A549 treated with Mapracorat at 1 μM for 4 hours (cell line): Measurements from ENCODE around the gene FNDC3A. TPM values are rescaled to one million over a fixed set of nuclear protein-coding genes. Genes with fewer than 3 reads are reported as not detected.

ENCODE experiments used
- total RNA-seq: library from RNA; stranded (reverse); fragments of 200-300 nt; extraction: Qiagen RNA extraction; gene quantifications from 5 replicates; pipeline ENCODE4 v1.2.3, GENCODE V29; 2022

FNDC3A gene, protein sequence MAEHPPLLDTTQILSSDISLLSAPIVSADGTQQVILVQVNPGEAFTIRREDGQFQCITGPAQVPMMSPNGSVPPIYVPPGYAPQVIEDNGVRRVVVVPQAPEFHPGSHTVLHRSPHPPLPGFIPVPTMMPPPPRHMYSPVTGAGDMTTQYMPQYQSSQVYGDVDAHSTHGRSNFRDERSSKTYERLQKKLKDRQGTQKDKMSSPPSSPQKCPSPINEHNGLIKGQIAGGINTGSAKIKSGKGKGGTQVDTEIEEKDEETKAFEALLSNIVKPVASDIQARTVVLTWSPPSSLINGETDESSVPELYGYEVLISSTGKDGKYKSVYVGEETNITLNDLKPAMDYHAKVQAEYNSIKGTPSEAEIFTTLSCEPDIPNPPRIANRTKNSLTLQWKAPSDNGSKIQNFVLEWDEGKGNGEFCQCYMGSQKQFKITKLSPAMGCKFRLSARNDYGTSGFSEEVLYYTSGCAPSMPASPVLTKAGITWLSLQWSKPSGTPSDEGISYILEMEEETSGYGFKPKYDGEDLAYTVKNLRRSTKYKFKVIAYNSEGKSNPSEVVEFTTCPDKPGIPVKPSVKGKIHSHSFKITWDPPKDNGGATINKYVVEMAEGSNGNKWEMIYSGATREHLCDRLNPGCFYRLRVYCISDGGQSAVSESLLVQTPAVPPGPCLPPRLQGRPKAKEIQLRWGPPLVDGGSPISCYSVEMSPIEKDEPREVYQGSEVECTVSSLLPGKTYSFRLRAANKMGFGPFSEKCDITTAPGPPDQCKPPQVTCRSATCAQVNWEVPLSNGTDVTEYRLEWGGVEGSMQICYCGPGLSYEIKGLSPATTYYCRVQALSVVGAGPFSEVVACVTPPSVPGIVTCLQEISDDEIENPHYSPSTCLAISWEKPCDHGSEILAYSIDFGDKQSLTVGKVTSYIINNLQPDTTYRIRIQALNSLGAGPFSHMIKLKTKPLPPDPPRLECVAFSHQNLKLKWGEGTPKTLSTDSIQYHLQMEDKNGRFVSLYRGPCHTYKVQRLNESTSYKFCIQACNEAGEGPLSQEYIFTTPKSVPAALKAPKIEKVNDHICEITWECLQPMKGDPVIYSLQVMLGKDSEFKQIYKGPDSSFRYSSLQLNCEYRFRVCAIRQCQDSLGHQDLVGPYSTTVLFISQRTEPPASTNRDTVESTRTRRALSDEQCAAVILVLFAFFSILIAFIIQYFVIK
- 16.4 to 26.5 TPM (median 22.2 TPM) in 5 replicates for total RNA-seq

DNA sequence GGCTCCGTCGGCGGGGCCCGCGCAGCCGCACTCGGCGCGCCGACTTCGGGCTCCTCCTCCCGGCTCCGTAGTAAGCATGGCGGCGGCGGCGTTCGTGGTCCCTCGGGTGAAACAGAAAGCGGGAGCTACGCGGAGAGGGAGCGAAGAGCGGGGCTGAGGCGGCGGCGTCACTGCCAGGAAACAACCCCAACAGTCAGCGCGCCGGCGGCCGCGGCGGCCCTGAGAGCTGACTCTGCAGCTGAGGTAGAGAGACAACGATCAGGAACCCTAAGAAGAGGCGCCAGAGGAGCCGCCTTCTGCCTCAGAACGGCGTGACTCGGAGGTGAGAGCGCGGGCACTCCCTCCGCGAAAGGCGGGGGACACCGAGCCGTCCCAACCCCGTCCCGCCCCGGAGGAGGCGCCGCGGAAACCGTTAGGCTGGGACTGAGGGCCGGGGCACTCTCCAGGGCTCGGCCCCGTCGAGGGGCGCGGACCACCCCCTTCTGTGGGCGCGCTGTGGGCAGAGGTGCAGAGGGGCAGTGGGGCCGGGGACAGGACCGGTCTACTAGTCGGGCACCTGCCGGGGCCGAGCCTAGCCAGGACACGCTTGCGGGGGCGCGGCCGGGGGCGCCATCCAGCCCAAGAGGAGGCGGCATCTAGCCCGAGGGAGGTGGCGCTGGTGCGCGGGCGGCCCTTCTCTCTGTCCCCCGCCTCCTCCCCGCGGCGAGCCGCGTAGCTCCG, at the start of gene FNDC3A:
Gene FNDC3A (plus strand): TSS at position 57 of the 720 bp plus-strand sequence. CDS start 30,279 bp downstream, outside the sequence.

DNA sequence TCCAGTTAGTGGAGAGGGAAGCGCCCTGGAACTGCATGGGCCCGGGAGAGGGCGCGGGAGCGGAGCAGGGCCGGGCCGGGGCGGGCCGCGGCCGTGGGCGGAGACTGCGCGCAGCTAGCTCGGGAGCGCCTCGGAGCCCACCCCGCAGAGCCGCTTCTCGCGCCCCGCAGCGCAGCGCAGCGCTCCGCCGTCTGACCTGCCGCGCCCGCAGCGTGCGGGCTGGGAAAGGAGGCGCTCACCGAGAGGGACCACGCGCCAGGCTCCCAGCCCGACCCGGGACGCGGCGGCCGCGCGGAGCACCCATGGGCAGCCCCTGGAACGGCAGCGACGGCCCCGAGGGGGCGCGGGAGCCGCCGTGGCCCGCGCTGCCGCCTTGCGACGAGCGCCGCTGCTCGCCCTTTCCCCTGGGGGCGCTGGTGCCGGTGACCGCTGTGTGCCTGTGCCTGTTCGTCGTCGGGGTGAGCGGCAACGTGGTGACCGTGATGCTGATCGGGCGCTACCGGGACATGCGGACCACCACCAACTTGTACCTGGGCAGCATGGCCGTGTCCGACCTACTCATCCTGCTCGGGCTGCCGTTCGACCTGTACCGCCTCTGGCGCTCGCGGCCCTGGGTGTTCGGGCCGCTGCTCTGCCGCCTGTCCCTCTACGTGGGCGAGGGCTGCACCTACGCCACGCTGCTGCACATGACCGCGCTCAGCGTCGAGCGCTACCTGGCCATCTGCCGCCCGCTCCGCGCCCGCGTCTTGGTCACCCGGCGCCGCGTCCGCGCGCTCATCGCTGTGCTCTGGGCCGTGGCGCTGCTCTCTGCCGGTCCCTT, 244.5 kb downstream of the FNDC3A start, which contains the start of gene MLNR:
Gene MLNR (plus strand): TSS at position 303 of the 820 bp plus-strand sequence. CDS start 0 bp downstream, at position 303.

DNA sequence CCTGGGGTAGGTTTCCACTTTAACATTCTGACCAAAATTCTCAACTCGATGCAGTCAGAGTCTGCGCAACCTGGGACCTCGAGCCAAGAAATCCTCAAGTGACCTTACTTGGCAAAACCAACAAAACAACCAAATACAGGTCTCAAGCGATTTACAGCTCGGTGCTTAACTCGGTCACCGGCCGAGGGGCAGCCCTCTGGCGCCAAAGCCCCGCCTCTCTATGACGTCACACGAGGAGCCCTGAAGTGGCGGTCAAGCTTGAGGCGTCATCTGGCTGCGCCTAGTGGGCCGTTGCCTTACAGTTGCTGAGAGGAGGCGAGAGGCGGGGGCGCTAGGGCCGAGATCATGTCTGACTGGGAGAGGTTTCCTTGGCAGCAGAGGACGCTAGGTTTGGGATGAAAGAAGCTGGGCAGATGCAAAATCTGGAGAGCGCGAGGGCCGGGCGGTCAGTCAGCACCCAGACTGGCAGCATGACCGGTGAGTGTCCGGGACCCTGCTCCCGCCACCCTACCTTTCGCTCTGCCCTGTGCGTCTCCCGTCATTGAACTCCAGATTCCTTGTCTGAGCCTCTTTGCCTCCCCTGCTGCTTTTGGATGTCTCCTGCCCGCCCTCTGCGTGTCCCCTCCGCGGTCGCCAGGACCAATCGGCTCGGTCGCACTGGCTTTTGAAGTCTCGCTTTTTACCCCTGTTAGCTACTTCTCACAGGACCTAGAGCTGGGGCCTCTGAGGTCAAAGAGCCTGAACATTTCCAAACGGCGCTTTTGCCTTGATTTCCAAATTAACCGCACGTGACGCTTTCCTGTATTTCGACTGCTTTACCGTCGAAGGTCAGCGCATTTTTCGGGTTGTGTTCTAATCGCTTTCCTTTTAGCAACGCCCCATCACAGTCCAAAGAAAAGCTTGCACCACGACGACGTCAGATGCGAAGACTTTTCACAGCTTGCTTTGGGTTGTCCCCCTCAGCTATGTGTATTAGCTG, 272.2 kb downstream of the FNDC3A start, which contains the start of gene CDADC1:
Gene CDADC1 (plus strand): TSS at position 283 of the 979 bp plus-strand sequence. CDS start 113 bp downstream, at position 396.

Other genes starting within 250 kb of the FNDC3A start
- gene MLNR, start 244.4 kb downstream of the FNDC3A start, total RNA-seq: 0.18 to 0.87 TPM (median 0.37 TPM) in 5 replicates